ENCODE results near the gene APOC1.

APOC1 gene

DNA sequence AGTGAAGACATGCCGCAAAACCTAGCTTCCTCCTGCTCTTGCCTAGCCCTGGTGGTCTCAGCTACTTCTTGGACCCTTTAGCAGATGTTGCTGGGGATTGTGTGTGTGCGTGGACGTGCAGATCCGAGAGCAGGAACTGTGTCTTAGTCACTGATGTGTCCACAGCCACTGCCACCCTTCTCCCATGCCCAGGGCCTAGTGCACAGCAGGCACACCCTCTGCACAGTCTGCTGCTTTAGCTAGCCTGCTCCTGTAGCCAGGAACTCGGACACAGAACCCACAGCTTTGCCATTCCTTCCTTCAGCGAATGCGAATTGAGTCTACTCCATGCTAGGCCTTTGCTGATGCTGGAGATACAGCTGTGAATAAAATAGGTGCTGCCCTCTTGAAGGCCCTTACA lies 43.1 kb downstream of the APOC1 start:
- DNase-seq: no peak

DNA sequence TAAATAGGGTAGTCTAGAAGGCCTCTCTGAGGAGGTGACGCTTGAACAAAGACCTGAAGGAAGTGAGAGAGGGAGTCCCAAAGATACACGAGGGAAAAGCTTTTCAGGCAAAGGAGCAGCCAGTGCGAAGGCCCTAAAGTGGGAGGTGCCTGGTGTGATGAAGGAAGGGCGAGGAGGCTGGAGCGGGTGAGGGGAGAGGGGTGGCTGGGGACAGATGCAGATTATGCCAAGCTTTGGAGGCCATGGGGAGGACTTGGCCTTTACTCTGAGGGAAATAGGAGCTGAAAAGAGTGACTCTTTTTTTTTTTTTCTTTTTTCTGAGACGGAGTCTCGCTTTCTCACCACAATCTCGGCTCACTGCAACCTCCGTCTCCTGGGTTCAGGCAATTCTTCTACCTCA lies 43.7 kb downstream of the APOC1 start:
- DNase-seq: no peak

DNA sequence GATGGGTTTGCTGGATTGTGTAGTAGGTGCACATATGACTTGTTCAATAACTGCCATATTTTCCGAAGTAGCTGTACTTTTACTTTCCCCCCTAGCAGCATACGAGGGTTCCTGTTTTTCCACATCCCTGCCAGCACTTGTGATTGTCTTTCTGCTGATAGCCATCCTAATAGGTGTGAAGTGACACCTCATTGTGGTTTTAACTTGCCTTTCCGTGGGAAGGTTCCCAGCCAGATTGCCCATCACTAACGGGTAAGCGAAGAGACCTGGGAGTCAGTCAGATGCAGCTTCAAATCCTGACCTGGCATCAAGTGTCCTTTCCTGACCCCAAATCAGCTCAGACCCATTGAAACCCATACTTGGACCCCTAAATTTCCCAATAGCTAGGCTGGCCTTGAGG lies 45.3 kb downstream of the APOC1 start:
- DNase-seq: no peak

DNA sequence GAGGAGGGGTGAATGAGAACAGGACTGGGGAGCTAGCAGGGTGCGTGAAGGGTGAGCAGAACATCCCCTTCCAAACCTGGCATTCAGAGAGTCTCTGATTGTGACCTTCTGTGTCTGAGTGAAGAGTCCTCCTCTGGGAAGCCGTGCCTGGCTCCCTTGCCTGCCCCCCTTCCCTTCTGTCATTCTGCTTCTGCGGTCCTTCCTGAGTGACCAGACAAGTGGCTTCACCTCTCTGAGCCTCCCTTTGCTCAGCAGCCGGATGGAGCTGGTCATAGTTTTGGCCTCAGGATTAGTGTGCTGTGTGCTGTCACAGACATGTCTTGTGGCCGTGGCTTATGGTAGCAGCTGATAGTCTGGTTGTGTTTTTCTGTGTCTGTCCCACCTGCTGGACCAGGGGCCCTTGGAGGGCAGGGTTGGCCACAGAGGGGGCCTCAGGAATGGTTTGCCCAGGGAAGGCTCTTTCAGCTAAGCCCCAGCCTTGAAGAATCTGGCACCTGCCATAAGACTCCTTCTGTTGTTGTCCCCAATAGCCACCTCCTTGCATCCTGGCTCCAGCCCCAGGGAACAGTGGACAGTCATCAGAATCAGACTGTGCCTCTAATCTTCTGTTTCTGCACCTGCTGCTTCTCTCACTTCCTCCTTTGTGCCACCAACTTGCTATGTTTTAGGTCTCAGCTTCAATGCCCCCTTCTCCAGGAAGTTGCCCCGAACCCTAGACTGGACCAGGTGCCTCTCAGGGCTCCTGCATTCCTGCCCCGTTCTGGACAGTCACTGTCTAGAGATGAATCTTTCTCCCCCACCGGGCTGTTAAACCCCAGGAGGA lies 46.7 kb downstream of the APOC1 start:
- no peak for DNase-seq

DNA sequence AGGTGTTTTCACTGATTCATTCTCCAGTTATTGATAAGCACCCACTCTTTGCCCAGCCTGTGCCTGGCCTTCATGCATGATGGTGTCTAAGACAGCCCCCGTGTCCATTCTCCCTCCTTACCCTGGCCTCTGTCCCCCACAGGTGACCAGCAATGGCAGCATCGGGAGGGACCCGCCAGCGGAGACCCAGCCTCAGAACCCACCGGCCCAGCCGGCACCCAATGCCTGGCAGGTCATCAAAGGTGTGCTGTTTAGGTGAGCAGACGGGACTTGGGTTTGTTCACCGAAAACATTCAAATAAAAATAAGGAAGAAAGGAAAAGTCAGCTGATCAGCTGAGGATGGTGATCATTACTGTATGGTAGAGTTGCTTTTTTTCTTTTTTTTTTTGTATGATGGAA lies 47.4 kb downstream of the APOC1 start:
- no peak for DNase-seq

DNA sequence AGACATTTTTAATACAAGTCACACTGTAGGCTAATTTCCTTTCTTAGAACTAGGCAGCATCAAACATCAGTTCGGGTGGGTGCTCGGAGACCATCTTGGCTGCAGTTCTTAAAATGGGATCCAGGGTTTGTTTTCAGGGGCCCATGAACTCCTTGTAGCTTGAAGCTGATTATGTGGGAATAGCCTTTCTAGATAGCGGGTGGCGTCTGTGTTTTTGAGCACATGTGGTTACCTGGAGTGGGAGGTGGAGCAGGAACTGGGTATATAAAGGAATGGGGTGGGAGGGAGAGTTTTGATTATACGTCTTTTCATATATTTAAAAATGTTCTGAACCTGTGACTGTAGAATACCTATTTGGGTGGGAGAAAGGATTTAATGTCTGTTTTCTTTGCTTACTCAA lies 53.7 kb downstream of the APOC1 start:
- no peak for DNase-seq

DNA sequence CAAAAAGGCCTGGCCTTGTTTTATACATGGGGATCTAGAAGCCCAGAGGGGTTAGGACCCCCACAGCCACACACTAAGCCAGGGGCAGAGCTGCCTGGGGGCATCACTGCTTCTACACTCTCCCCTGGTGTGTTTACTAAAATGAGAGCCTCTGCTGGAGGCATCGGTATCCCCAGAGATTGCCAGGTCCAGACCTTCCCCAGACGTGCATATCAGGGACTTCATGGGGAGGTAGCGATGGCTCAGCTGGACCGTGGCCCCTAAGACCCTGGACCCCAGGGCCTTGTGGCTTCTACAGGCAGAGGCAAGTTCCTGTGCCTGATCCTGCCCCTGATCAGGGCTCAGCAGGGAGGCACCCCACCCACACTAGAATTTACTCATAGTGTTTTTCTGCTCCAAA lies 54.3 kb downstream of the APOC1 start:
- no peak for DNase-seq

All from CD4-positive, alpha-beta T cell treated with Interleukin-10 for 1 hour (primary cell).